Natural killer cell (primary cell): ENCODE measurements around the gene CCDC7. TPM values are rescaled to one million over a fixed set of nuclear protein-coding genes. Genes with fewer than 3 reads are reported as not detected.

Experiments
- ATAC-seq, 3 donors: fragments of 150-1000 bp in 2 of 3; fragments of 200-7000 bp in 1 of 3; cut with Tn5 transposase; 1 replicate in 1 of 3; 2 replicates in 2 of 3; pipeline ENCODE4 v1.10.0; 2021; ENCODE audit warnings: mild to moderate bottlenecking in 2 of 3, moderate library complexity in 2 of 3
- DNase-seq, 2 donors: peaks; one replicate each; pipeline versions ENCODE4 v3.0.0 to v3.0.0-alpha.2; 2013 to 2021; ENCODE audit warnings: mixed read lengths in 1 of 2
- H3K27ac ChIP-seq: one replicate; pipeline ENCODE4 v1.5.1; 2013; ENCODE audit warnings: mild to moderate bottlenecking, low read length
- H3K27me3 ChIP-seq: one replicate; pipeline ENCODE4 v1.6.1; 2013; ENCODE audit warnings: low read length; ENCODE audit not compliant: control insufficient read depth, insufficient read depth
- H3K36me3 ChIP-seq: one replicate; pipeline ENCODE4 v1.6.1; 2013; ENCODE audit warnings: low read length; ENCODE audit not compliant: control insufficient read depth, insufficient read depth
- H3K4me1 ChIP-seq: one replicate; pipeline ENCODE4 v1.6.1; 2013; ENCODE audit warnings: low read length; ENCODE audit not compliant: control insufficient read depth, insufficient read depth
- H3K4me3 ChIP-seq: one replicate; pipeline ENCODE4 v1.5.1; 2013; ENCODE audit warnings: low read length
- H3K9me3 ChIP-seq: one replicate; pipeline ENCODE4 v1.6.1; 2013; ENCODE audit warnings: low read length; ENCODE audit not compliant: control insufficient read depth, insufficient read depth
- H3K27ac Mint-ChIP-seq, 2 donors: one replicate each; pipeline ENCODE4 v1.8.0; 2022; ENCODE audit warnings: mild to moderate bottlenecking in 2 of 2, mixed read lengths in 2 of 2, moderate library complexity in 1 of 2
- H3K27me3 Mint-ChIP-seq, 2 donors: one replicate each; pipeline ENCODE4 v1.8.0; 2022; ENCODE audit warnings: low read depth in 2 of 2, mixed read lengths in 2 of 2
- H3K36me3 Mint-ChIP-seq: one replicate; pipeline ENCODE4 v1.8.0; 2022; ENCODE audit warnings: mixed read lengths
- H3K4me1 Mint-ChIP-seq, 2 donors: one replicate each; pipeline ENCODE4 v1.8.0; 2022; ENCODE audit warnings: mixed read lengths in 2 of 2
- H3K4me3 Mint-ChIP-seq: one replicate; pipeline ENCODE4 v1.8.0; 2022; ENCODE audit warnings: mild to moderate bottlenecking, moderate library complexity, mixed read lengths
- H3K9me3 Mint-ChIP-seq, 2 donors: one replicate each; pipeline ENCODE4 v1.8.0; 2022; ENCODE audit warnings: mixed read lengths in 2 of 2
- WGBS: methylation state at CpG from one replicate; pipeline ENCODE4 v1.1.7; 2013; ENCODE audit warnings: missing lambda C conversion rate; ENCODE audit not compliant: insufficient coverage; 5-methylcytosine and 5-hydroxymethylcytosine counted together
- intact Hi-C: fragments of 100-400 bp; cut with micrococcal nuclease; formaldehyde crosslinking; loops from one replicate; pipeline ENCODE4 v1.14.2; 2022
- total RNA-seq, 4 donors: library from RNA; stranded (reverse); fragments of 120-200 nt in 1 of 4; gene quantifications; one replicate each; pipeline versions ENCODE4 v1.2.3 to v1.2.4, GENCODE V29; 2013 to 2022
- TF ChIP-seq, protein P1 (sequence below): fragments of 200-600 bp; IDR thresholded peaks from one replicate; pipeline ENCODE4 v1.8.0; 2022; ENCODE audit warnings: antibody characterized with exemption

The CCDC7 gene
- total RNA-seq, 3 donors from 2014 or later (not counting 1 experiment from before 2014, with no cell fraction given) = 39.0 to 51.1 (median 42.8) TPM

DNA sequence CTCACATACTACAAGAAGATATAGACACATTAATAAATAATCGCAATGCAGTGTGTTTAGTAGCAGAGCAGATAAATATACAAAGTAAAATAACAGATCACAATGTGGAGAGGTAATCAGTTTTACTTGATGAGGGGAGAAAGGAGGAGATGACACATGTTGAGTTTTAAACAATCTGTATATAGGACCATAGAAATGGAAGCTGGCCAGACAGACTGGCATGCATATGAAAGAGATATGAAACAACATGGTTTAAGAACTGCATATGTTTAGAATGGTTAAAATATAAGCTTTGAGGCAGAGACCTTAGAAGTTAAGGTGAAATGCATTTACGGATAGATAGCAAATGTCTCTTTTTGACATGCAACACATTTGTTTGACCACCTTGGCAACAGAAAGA lies 19.8 kb upstream of the CCDC7 start:
- Mint-ChIP-seq H3K36me3 (peaks cover 9% of the 10 kb centered on the region), H3K9me3 (peaks cover 0 to 5% of the 10 kb centered on the region in 2 donors)

DNA sequence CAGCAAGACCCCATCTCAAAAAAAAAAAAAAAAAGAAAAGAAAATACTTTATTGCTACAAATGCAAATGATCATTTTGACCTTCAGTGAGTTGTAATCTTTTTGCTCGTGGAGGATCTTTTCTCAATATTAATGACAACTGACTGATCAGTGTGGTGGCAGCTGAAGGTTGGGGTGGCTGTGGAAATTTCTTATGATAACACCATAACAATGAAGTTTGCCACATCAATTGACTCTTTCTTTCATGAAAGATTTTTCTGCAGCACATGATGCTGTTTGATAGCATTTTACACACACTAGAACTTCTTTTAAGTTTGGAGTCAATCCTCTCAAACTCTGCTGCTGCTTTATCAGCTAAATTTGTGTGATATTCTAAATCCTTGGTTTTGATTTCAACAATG lies 12.4 kb upstream of the CCDC7 start:
- Histone ChIP-seq H3K4me1 (no peaks in the 10 kb centered on the region), H3K36me3 (no peaks in the 10 kb centered on the region), H3K4me3 (no peak overlapping the region), H3K9me3 (no peaks in the 10 kb centered on the region), H3K27me3 (peaks cover 9% of the 10 kb centered on the region), H3K27ac (no peak overlapping the region)
- Mint-ChIP-seq H3K36me3 (no peaks in the 10 kb centered on the region), H3K4me3 (no peak overlapping the region), H3K4me1 (no peaks in the 10 kb centered on the region), H3K9me3 (no peaks in the 10 kb centered on the region), H3K27me3 (peaks cover 18 to 53% of the 10 kb centered on the region in 2 donors), H3K27ac (no peak overlapping the region)
- WGBS = no CpG with 5 or more reads among the region's 1 CpG
- DNase-seq (no peak), ATAC-seq (no peak)
- intact Hi-C loops = no loop called here
- TF ChIP-seq, protein P1, sequence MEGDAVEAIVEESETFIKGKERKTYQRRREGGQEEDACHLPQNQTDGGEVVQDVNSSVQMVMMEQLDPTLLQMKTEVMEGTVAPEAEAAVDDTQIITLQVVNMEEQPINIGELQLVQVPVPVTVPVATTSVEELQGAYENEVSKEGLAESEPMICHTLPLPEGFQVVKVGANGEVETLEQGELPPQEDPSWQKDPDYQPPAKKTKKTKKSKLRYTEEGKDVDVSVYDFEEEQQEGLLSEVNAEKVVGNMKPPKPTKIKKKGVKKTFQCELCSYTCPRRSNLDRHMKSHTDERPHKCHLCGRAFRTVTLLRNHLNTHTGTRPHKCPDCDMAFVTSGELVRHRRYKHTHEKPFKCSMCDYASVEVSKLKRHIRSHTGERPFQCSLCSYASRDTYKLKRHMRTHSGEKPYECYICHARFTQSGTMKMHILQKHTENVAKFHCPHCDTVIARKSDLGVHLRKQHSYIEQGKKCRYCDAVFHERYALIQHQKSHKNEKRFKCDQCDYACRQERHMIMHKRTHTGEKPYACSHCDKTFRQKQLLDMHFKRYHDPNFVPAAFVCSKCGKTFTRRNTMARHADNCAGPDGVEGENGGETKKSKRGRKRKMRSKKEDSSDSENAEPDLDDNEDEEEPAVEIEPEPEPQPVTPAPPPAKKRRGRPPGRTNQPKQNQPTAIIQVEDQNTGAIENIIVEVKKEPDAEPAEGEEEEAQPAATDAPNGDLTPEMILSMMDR = no peak

More for the DNA sequence above, 19.8 kb upstream of the CCDC7 start:
- WGBS = 100% methylated on average over 1 of the region's 2 CpGs
- Histone ChIP-seq H3K27me3 (no peaks in the 10 kb centered on the region), H3K4me1 (no peaks in the 10 kb centered on the region), H3K27ac (no peak overlapping the region), H3K36me3 (no peaks in the 10 kb centered on the region), H3K4me3 (no peak overlapping the region), H3K9me3 (peaks cover 8% of the 10 kb centered on the region)
- Mint-ChIP-seq H3K4me3 (no peak overlapping the region), H3K27me3 (peaks cover 16 to 55% of the 10 kb centered on the region in 2 donors), H3K27ac (no peak overlapping the region), H3K4me1 (no peaks in the 10 kb centered on the region)
- DNase-seq (no peak), ATAC-seq (no peak)
- intact Hi-C loops = no loop called here
- TF ChIP-seq, protein P1 = no peak

DNA sequence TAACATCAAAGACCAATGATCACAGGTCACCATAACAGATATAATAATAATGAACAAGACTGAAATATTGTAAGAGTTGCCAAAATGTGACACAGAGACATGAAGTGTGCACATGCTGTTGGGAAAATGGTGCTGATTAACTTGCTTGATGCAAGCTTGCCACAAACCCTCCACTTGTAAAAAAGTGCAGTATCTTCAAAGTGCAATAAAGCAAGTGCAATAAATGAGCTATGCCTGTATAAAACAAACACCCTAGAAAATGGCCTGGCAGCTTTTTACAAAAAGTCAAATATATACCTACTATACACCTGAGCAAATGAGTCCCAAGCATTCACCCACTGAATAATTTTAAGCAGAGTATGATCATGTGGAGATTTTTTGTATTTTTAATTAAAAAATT lies 9.7 kb upstream of the CCDC7 start:
- no peak overlapping the region for H3K27ac ChIP-seq
- Mint-ChIP-seq H3K27me3 (peaks cover 28 to 66% of the 10 kb centered on the region in 2 donors), H3K9me3 (no peaks in the 10 kb centered on the region), H3K36me3 (no peaks in the 10 kb centered on the region), H3K4me1 (no peaks in the 10 kb centered on the region), H3K27ac (no peak overlapping the region), H3K4me3 (no peak overlapping the region)
- peaks cover 11% of the 10 kb centered on the region for H3K27me3 ChIP-seq
- no peaks in the 10 kb centered on the region for H3K36me3 ChIP-seq
- H3K9me3 ChIP-seq = no peaks in the 10 kb centered on the region
- H3K4me1 ChIP-seq = no peaks in the 10 kb centered on the region
- TF ChIP-seq, protein P1 = no peak
- intact Hi-C loops = no loop called here
- no peak for ATAC-seq
- no peak overlapping the region for H3K4me3 ChIP-seq
- no peak for DNase-seq

DNA sequence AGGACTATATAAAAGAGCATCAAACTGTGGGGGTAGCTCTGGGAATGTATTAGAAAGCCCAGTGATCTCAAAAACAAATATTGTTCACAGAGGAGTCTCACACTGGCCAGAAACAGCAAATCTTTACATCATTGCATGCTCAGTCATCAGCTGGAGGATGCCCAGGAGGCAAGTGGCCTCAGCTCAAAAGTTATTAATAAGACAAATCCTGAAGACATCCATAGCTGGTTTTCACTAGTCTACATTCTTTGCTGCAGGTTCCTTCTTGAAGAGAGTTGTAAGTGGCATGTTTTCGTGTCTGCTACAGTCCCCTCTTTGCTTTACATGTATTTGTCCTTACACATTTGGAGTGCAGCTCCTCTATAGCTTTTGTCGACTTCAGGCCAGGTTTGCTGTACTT lies 8.6 kb upstream of the CCDC7 start:
- Mint-ChIP-seq H3K27ac (no peak overlapping the region), H3K27me3 (peaks cover 31 to 69% of the 10 kb centered on the region in 2 donors), H3K4me3 (no peak overlapping the region), H3K4me1 (no peaks in the 10 kb centered on the region), H3K36me3 (no peaks in the 10 kb centered on the region), H3K9me3 (no peaks in the 10 kb centered on the region)
- Histone ChIP-seq H3K27ac (no peak overlapping the region), H3K4me3 (no peak overlapping the region), H3K4me1 (no peaks in the 10 kb centered on the region), H3K36me3 (no peaks in the 10 kb centered on the region), H3K27me3 (peaks cover 11% of the 10 kb centered on the region), H3K9me3 (no peaks in the 10 kb centered on the region)
- intact Hi-C loops = no loop called here
- WGBS = 78% methylated on average over 2 of the region's 2 CpGs
- no peak for DNase-seq
- ATAC-seq = no peak
- TF ChIP-seq, protein P1 = no peak
